Transverse colon (tissue), 4 donors: ENCODE results near the gene NUP205.

Experiments
- CTCF ChIP-seq, 5 experiments: fragments of 200-600 bp in 3 of 5; fragments of 450-650 bp in 2 of 5; sonication (generic) in 3 of 5; IDR thresholded peaks; 1 replicate in 2 of 5; 2 replicates in 3 of 5; pipeline ENCODE4 v1.5.1; 2016 to 2017; ENCODE audit warnings: antibody characterized with exemption in 5 of 5, inconsistent platforms in 3 of 5, mild to moderate bottlenecking in 2 of 5, moderate library complexity in 1 of 5
- POLR2AphosphoS5 ChIP-seq, 3 donors: sonication (generic); formaldehyde crosslinking; IDR thresholded peaks; one replicate each; pipeline ENCODE4 v1.6.1; 2016; ENCODE audit warnings: antibody characterized with exemption in 3 of 3

- TF ChIP-seq CTCF (IDR thresholded peaks at IDR 0.05), result no peak
- no peak for TF ChIP-seq POLR2AphosphoS5 (IDR thresholded peaks at IDR 0.05)
These were observed 1.2 kb downstream of the NUP205 start for GRCh38 chr7:135558881-135559280.
